GM19452 (cell line): Measurements from ENCODE around the gene LAMA5.

Experiments used
- ATAC-seq: cut with Tn5 transposase; IDR thresholded peaks from one replicate; pipeline ENCODE4 v1.9.1; 2021; ENCODE audit not compliant: unreplicated experiment

Gene LAMA5

DNA sequence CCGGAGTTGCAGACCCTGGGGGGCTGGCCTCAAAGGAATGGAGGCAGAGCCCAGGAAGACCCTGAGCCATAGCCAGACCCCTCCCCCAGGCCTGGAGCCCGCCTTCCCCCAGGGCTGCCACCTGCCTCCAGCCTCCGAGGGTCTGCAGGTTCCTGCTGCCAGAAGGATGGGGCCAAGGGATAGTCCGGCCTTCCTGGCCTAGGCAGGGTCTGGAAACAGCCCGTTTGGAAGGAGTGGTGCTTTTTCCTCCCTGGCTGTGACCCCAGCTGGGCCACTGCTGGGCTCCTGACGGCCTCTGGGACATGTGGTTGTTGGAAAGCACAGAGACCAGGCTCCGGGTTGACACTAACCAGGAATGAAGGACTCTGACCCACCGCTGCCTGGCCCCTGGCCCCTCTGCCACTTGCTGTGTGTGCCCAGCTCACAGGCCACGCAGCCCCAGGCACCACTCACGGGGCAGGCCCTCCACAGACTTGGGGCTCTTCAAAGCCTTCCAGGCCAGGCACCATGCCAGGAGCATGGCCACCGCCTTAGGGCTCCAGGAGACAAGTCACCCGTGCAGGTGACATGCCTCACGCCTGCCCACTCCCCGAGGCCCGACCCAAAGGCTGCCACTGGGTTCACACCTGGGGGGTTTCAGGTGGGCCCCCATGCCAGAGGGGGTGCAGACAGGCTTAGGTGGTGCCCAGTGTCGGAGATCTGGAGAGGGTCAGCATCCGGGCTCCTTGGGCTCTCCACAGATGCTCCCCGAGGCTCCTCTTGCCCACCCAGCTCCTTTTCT is 3.9 kb upstream of the LAMA5 start:
- ATAC-seq, result no peak

DNA sequence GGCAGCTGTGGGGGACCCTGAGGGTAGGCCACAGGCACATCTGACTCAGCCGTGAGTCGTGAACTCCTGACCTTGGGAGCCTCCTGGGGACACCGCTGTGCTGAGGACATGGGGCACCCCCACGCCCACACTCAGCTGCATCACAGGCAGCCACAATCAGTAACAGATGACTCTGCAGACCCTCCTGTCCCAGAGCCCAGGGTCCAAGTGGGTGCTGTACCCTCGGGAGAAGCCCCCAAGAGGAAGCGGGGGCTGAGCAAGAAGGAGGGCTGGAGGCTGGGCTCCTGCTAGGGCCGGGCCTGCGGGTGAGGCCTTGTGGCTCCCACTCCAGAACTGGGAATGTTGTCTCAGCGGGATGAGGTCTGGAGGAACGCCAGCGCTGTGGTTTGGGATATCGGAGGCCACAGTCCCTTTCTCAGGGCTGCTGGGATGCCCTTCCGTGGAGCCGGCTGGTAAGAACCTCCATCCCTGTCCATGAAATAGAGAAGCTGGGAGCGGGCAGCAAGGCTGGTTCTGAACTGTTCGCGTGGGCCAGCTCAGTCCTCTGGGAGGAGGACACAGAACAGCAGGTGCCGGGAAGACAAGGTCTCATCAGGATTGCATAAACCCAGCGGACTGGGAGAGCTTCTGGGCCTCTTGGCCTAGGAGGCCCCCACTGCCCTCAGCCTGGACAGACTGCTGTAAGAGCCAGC is 3.1 kb upstream of the LAMA5 start:
- ATAC-seq, result no peak

DNA sequence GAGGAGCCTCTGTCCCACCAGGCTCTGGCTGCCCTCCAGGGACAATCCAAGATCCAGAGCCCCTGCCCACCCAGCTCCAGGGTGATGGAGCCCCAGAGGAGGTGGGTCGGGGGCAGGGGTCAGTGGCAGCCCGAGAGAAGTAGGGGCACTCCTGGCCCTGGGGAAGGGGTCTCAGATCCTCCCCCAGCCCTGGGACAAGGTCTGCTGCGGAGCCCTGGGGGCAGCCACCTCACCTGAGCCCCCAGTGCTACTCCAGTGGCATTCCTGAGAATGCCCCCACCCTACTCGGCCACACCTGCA is 2.7 kb upstream of the LAMA5 start:
- ATAC-seq, result no peak

DNA sequence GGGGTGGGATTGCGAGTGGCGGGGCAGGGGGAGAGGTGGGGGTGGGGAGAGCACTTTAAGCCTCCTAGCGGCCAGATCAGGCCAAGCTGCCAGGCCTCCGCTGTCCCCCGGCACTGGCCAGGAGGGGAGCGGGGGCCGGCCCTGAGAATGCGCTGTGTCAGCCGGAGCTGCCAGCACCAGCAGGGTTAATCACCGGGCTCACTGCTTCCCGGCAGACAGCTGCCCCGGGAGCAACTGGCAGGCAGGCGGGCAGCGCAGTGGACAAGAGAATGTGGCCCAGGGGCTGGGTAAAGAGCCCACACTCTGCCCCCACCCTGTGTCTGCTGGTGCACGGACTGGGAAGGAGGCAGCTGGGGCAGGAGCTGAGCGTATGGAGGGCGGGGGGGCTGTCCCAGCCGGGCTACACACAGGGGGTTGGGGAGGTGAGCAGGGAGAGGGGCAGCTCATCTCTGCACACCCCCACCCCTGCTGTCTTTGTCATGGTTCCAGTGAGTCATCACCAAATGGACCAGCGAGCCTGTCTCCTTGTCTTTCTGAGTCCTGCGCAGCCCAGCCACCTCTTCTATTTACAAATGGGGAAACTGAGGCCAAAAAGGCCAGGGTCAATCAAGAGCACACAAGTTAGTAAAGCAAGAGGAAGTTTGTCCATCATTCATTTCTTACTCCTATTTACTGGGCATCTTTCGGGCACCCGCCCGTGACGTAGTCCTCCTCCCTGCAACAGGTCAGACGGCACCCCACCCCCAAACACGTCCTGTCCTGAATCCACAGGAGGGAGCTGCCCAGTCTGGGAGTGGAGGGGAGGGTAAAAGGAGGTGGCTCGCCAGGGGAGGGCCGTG is 2.1 kb upstream of the LAMA5 start:
- no peak for ATAC-seq

DNA sequence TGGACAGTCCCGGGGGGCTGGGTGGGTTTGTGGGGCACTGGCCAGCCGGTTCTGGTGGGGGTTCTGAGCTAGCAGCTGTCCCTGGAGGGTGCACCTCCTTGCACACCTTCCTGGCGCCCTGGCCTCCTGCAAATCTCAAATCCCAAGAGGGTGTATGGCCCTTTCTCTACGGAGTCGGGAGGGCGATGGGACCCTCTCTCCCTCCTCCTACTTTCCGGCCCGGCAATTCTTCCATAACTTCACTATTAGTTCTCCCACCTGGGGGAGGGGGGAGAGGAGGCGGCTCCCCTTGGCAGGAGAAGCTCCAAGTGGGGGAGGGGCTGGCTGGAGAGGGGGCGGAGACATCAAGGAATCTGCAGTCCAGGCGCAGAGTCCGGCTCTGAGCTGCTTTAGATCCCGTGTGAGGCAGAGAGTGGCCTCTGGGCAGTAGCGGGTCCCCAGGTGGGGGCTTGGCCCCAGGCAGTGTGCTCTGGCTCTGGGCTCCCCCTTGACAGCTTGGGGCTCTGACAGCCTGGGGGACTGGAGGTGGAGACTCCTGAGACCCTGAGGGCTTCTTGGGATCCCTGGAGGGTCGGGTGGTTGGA is 1.4 kb upstream of the LAMA5 start:
- no peak for ATAC-seq

DNA sequence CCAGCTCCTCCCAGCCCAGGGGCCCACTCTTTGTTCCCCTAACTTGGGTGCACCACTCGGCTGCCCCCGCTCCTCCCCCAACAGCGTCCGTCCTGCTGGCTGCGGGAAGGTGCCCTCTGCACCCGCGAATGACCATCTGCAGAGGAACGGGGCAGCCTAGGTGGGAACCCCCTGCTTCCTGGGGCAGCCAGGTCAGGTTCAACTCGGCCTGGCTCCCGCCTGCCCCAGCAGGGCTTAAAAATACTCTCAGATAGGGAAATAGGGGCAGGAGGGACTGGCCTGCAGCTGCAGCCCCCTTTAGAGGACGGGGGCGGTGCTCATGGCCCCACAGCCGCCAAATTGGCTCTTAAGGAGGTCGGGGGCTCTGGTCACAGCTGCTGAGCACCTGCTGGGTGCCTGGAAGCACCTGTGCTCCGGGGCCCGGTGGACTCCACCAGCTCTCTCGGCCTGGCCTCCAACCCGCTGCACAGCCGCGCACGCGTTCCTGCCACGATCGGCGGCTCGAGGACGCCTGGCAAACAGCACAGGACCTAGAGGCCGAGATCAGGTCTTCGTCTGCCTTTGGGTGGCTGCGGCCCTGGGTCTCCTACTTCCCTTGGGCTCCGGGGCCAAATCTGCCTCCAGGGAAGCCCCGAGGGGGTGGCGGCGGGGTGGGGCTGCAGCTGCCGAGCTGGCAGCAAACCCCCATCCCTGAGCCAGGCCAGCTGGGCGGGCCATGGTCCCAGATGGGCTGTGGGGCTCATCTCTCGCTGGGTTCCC is 700 bp upstream of the LAMA5 start:
- ATAC-seq, result no peak

DNA sequence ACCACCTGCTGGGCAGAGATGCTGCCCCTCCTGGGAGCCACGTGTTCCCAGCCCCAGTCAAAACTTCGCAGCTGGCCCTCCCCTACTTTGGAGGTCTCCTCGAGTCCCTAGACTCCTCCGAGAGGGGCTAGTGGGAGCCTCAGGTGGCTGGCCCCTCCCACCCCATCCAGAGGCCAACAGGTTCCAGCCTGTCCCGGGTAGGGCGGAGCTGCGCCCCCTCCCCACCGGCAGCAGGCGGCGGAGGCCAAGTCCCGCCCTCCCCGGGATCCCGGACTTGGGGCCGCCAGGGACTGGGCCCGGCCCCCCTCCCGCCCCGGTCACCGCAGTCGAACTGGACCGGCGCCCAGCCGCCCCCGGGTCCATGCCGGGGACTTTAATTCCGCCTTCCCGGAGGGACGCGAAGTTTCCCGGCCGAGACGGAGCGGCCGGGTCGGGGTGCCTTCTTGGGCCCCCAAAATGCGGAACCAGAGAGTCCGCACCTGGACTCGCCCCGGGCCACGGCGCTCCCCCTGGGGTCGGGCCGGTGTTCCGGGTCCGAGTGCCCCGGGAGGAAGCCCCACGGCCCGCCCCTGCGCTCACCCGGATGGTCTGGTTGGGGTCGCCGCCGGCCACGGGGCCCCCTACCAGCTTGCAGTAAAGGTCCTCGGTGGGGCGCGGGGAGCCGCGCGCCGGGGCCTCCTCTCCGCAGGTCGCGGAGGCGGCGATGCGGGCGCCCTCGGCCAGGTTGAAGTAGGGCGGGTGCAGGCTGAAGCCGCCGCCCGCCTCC is 559 bp downstream of the LAMA5 start:
- no peak for ATAC-seq

DNA sequence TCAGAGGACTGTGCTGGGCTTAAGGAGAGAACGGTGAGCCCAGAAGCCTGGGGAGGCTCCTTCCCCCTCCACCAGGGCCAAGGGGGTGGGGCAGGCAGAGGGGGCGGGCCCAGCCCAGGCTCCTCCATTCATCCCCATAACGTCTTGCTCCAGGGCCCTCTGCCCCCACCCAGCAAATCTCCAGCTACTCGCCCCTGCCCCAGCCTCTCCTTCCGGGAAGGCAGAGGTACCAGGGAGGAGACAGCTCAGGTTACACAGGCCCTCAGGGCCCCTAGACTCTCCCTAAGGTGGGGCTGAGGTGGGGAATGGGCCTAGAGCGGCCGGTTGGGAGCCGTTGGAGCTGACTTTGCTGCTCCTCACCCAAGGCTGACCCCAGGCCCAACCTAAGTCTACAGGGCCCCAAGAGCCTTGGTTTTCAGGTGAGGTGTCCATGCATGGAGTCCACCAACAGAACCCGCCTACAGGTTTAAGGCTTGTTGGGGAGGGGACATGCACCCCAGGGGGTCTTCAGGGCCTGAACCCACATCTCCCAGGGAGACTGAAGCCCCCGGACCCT is 1.2 kb downstream of the LAMA5 start:
- ATAC-seq, result no peak

DNA sequence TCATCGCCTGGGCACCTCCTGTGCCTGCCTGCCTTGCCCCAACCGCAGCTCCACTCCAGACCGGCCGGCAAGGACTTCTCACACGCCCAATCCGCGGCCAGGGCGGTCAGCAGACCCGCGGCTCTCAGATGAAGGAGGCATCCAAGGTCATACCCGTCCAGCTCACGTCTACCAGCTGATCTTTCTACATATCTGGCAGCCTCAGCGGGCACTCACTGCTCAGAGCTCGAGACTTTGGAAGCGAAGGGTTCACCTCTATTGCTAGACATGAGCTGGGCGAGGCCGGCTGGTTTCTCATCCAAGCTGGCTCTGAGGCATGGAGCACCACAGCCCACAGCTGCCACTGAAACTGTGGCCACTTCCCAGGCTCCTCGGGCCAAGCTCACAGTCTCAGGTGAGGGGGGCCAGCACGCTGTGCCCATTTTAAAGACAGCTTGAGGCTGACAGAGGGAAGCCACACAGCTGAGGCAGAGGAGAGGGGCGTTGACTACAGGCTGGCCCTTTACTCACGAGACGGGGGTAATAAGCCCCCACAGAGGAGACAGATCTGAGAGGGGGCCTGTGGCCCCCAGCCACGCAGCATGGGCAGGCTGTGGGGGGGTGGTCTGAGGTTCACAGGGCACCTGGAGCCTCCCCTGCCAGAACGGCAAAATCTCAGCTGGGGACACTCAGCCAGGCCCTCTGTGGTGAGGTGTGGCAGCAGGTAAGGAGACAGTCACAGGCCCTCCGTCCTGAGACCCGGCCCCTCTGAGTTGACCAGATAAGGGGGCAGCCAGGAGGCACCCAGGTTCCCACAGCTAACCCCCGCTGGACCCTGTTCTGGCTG is 2.0 kb downstream of the LAMA5 start:
- no peak for ATAC-seq

DNA sequence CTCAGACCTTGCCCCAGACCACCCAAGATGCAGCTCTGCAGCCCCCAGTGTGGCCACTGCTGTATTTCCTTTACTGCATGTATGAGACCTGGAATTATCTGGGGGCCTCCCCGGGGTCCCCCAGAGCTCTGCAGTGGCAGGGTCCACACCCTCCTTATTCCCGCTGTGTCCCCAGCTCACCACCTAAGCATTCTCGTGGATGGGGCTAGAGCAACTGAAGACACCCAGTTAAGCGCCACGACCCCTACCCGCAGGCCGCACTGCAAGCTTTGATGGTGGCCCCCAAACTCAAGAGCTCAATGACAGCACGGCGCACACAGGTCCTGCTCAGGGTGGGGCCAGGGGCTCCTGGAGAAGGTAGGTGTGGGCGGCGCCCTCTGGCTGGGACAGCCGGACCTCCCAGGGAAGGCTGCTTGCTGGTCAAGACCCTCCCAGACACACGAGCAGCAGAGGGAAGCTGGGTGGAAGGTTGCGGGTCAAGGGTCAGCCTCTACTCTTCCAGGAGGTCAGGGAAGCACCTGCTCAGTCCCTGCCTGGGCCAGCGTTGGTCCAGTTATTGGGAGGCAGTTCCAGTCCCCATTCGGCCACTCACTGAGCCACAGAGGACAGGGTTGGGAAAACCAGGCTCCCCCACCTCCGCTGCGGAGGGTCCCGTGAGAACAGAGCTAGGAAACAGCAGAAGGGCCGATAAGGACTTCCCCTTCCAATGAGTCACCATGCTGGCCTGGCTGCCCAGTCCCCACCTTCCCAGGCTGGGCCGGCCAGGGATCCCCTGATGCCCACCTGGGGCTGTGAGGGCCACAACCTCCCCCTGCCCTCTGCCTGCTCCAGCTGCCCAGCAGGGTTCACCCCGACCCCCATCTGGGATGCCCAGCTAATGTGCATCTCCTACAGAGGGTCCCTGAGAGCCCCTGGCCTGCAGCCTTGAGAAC is 2.9 kb downstream of the LAMA5 start:
- ATAC-seq, result no peak

DNA sequence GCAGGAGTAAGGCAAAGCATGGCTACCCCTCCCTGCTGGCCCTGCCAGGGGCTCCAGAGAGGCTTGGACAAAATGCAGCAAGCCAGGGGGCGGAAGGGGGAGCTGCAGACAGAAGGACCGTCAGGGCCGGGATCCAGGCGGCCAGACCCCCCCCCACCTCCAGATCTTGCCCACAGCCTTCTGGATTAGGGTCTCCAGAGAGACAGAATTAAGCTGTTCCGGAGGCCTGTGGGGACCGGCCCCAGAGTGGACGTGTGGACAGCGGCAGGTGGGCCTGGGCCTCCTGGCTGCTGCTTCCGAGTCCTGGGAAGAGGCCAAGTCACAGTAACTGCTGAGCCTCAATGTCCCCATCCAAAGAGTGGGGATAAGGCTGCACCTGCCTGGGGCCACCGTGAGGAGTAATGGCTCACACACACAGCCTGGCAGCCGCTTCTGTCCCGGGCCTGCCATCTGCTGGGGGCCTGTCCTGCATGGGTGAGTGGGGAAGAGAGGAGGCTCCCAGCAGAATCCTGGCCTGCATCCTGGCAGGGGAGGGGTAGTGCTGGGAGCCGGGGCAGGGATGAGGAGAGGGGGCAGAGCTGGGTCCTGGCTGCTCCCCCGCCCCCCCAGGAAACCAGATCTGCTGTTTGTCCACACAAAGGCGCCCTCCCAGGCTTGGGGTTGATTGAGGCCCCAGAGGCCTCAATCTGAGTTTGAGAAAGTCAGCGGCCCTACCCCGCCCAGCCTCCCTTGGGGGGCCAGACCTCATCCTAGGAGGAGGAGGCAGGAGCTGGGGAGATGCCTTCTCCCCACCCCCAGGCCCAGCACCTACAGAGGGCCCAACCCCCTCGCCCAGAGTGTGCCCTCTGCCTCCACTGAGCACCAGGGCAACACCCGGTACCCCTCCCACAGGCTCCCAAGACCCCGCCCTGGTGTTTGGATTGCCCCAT is 3.9 kb downstream of the LAMA5 start:
- ATAC-seq, result no peak

DNA sequence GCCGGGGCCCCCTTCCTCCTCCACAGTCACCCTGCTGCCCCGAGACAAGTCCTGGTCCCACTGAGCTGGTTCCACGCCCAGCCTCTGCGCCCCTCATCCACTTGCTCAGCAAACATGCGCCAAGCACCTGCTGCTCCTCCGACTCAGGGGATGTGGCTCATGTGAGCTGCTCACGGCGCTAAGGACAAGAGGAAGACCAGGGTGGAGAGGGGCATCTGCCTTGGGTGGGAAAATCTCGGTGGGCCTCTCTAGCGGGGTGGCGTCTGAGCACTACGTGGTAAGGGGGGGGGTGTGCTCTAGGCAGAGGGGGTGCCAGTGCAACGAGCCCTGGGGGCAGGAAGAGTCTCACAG is 4.5 kb downstream of the LAMA5 start:
- no peak for ATAC-seq

DNA sequence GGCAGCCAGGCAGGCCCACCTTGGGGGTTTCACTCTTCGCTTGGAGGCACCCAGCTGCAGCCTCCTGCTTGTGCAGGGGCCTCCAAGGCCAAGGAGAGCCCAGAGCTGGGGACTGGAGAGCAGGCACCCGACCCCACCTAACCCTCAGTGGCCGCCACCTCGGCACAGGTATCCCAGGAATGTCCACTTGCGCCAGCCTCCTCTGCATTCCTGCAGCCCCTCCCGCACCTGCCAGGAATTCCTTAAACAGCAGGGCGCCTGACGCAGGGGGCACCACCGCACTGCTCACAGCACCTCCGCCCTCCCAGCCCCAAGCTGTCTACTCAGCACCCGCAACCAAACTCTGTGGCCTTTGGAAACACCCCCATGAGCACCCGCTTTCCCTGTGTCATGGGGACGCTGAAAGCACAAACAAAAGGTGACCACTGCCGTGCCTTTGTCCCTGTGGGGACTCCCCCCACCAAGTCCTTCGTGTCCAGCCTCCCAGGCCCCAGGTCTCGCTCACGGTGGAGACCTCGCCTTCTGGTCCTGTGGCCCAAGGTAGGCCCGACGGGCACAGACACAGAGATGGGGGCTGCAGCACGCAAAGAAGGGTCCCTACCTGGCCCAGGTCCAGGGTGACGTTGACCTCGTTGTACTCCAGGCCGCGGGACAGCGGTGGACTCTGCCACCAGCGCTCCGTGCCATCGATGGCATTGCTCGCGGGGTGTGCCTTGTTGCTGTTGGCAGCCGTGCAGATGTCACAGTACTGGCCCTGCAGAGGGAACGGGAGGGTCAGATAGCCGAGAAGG is 5.1 kb downstream of the LAMA5 start:
- ATAC-seq, result no peak

DNA sequence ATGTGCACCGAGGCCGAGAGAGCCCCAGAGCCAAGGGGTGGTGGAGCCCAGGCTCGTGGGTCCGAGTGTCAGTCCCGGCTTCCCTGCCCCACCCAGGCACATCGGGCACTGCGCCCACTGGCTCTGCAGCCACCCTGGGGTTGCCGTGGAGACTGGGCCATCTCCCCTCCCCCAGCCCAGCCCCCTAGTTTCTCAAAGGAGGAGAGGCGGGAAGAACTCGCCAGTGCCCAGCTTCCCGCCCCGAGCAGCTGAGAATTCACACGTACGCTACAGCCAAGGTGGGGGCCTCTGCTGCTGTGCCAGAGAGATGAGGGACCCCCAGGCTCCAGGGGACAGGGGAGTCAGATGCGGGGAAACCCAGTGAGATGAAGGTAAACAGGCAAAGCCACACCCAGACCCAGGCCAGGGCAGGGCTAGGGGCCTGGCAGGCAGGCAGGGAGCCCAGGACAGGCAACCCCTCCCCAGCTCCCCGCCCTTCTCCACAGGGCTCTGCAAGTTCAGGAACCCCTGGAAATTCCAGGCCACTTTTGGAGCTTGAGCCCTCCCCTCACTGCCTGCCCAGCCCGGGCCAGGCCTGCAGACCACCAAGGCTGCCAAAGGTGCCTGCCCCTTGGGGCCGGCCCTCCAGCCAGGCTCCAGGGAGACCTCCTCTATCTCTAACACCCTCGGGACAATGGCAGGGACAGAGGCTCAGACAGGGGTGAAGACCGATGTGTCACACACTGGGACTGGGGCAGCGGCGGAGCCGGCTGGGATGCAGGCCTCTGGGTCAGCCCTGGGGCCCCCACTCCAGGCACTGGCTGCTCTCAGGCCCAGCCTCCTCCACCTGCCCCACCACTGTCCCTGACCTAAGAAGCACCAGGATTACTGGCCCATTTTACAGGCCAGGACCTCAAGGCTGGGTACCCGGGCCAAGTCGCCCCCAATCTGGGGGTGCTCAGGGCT is 6.0 kb downstream of the LAMA5 start:
- no peak for ATAC-seq

DNA sequence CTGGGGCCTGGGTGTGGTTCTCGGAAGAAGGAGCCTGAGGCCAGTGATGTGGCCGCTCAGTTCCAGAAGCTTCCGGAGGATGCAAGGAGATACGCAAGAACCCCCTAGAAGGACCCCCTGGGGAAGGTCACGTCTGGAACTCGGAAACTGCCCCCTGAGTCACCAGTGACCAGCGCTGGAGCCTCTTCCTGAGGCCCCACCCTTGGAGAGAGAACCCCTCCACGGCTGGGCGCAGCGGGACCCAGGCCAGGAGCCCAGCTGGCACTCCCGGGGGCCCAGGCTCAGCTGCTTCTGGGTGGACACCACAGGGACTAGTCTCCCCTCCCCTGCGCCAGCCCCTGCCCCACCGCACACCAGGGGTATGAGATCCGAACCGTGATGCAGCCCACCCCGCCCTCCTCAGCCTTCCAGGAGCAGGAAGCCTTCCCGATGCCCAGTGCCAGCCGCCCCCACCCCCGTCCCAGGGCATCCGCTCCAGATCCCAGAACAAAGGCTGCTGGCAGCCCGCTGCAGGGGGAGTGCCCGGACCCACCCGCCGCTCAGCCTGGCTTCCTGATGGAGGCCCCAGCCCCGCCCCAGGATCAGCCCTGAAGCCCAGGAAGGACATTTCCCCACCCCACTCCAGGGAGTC is 7.5 kb downstream of the LAMA5 start:
- no peak for ATAC-seq
